GM12801 (cell line): ENCODE data around the gene FNDC4.

Experiments used
- TF ChIP-seq, protein P1 (sequence below): IDR thresholded peaks from one replicate; pipeline ENCODE4 v1.5.1; 2011; ENCODE audit warnings: control low read depth; ENCODE audit not compliant: insufficient read length; ENCODE audit errors: extremely low read depth

Gene FNDC4

DNA sequence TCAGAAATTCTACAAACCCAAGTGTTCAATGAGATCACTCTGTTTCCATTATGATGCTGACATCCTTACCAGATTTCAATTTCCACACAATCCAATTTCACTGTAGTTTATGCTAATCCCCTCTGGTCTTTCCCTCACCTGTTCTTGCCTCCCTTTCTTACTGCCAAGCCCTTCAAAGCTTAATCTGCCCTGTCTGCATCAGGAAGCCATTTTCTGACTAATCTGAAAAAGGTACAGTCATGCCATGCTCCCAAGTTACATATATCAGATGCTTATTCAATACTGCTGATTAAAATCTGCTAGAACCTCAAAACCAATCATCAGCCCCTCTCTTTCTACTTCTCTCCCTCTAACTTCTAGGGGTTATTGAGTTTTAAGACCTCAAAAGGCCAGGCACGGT, 43.9 kb downstream of the FNDC4 start:
- TF ChIP-seq, protein P1, sequence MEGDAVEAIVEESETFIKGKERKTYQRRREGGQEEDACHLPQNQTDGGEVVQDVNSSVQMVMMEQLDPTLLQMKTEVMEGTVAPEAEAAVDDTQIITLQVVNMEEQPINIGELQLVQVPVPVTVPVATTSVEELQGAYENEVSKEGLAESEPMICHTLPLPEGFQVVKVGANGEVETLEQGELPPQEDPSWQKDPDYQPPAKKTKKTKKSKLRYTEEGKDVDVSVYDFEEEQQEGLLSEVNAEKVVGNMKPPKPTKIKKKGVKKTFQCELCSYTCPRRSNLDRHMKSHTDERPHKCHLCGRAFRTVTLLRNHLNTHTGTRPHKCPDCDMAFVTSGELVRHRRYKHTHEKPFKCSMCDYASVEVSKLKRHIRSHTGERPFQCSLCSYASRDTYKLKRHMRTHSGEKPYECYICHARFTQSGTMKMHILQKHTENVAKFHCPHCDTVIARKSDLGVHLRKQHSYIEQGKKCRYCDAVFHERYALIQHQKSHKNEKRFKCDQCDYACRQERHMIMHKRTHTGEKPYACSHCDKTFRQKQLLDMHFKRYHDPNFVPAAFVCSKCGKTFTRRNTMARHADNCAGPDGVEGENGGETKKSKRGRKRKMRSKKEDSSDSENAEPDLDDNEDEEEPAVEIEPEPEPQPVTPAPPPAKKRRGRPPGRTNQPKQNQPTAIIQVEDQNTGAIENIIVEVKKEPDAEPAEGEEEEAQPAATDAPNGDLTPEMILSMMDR: no peak

DNA sequence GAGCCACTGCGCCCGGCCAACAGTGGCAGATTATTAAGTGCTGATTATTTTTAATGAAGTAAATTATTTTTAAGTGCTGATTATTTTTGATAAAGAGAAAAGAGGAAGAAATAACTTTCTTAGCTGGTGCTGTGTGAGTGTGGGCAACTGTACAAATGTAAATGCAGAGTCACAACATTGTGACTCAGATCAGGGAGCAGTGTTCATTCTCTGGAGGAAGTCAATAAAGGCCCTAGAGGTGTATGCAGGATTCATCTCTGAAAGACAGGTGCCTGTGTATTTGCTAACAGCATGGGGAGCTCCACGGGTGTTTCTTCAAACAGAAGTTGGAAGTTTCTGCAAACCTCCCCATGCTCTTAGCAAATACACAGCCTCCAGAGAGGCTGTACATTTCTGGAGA, 46.6 kb downstream of the FNDC4 start:
- TF ChIP-seq, protein P1: no peak

DNA sequence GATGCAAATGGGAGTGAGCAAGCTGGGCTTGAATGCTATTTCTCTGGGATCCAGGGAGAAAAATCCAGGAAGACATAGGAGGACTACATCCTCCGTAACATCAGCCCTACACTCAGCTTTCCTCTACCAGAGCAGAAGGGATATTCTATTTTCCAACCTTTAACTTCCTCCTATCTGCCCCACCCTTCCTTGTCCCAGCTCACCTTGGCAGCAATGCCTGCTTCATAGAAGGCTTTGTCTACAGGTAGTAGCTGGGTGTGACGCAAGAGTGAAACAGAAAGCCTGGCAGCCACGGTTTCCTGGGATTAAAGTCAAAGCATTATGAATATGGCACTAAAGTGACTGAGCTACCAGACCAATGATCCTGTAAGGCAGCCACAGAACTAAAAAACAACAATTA, 48.9 kb downstream of the FNDC4 start:
- TF ChIP-seq, protein P1: no peak

DNA sequence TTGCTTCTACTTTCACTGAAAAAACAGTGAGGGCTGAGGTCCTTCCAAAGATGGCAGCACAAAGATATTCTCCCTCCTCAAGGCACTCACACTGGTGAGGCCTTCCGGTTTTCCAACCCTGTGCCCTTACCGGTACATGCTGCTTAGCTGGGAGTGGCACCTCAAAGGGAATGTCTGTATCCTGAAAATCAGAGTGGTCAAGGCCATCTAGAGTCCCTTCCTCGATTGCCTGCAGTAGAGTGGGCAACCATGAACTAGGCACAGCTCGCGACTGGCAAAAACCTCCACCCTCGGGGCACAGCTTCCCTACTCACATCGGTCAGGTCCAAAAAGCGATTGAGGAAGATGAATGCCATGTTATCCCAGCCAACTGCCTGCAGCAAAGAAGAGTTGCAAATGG, 49.4 kb downstream of the FNDC4 start:
- TF ChIP-seq, protein P1: no peak

DNA sequence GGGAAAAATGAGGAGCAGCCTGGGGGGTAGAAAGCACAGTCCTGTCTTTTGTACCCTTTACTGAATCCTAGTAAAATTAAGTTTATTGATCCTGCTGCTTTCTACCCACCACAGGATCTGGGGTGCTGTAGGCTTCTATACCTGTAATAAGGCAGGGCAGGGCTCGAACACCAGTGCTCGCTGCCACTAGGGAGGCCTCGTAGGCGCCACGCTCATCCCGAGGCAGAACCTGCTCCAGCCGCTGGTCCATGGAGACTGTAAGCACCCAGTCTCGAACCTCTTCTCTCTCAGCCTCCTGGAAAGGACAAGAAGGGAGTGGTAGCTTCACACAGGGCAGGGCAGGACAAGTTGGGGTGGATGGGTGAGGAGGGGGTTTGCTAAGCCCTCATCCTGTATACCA, 49.8 kb downstream of the FNDC4 start:
- TF ChIP-seq, protein P1: no peak

DNA sequence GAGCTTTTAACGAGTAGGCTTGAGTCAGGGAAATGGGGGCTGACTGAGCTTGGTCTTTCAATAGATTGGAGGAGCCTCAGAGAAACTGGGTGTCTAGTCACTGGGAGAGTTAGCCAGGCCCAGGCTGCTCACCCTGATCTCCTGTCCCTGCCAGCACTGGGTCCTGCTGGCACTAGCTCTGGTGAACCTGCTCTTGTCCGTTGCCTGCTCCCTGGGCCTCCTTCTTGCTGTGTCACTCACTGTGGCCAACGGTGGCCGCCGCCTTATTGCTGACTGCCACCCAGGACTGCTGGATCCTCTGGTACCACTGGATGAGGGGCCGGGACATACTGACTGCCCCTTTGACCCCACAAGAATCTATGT, 52.1 kb downstream of the FNDC4 start:
- TF ChIP-seq, protein P1: no peak

DNA sequence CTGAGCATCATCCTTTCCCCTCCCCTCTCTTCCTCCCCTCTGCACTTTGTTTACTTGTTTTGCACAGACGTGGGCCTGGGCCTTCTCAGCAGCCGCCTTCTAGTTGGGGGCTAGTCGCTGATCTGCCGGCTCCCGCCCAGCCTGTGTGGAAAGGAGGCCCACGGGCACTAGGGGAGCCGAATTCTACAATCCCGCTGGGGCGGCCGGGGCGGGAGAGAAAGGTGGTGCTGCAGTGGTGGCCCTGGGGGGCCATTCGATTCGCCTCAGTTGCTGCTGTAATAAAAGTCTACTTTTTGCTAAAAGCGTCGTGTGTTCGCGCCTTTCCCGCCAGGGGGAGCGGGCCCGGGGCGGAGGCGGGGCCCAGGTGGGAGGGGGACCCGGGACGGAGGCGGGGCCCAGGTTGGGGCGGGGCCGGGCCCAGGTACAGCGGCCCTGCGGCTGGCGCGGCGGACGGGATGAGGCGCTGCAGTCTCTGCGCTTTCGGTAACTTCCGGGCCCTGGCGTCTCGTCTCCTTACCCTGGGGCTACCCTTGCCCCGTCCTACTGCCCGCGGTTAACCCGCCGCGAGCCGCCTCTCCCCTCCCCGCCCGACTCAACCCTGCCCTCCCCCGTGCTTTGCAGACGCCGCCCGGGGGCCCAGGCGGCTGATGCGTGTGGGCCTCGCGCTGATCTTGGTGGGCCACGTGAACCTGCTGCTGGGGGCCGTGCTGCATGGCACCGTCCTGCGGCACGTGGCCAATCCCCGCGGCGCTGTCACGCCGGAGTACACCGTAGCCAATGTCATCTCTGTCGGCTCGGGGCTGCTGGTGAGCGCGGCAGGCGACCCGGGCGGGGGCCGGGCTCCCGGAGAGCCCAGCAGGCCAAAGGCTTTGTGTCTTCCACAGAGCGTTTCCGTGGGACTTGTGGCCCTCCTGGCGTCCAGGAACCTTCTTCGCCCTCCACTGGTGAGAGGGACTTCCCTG, 52.8 kb downstream of the FNDC4 start, which contains the start of gene KRTCAP3:
KRTCAP3 (plus strand) TSS at position 424 of the 962 bp plus-strand sequence; CDS start at position 456, 32 bp downstream.
- TF ChIP-seq, protein P1: no peak
